Breast epithelium (tissue), 4 donors: ENCODE results near the gene CEP290. TPM values are rescaled to one million over a fixed set of nuclear protein-coding genes. Genes with fewer than 3 reads are reported as not detected.

ENCODE experiments used
- DNase-seq, 2 donors: peaks; one replicate each; pipeline ENCODE4 v3.0.0-alpha.2; 2019; ENCODE audit warnings: low spot score in 2 of 2
- H3K27ac ChIP-seq, 2 donors: fragments of 200-600 bp; sonication (generic) in 1 of 2; one replicate each; pipeline ENCODE4 v1.5.1; 2016 to 2019; ENCODE audit warnings: mild to moderate bottlenecking in 1 of 2
- H3K27me3 ChIP-seq, 2 donors: fragments of 200-600 bp; sonication (generic) in 1 of 2; one replicate each; pipeline versions ENCODE4 v1.5.1 to v1.6.0; 2017 to 2019; ENCODE audit warnings: control low read depth in 1 of 2, mild to moderate bottlenecking in 1 of 2
- H3K36me3 ChIP-seq: fragments of 200-600 bp; one replicate; pipeline ENCODE4 v1.5.1; 2019
- H3K4me1 ChIP-seq, 2 donors: fragments of 200-600 bp; sonication (generic); one replicate each; pipeline ENCODE4 v1.5.1; 2016 to 2019; ENCODE audit warnings: control low read depth in 1 of 2
- H3K4me3 ChIP-seq, 3 donors: fragments of 200-600 bp; sonication (generic); 1 replicate in 2 of 3; 2 replicates in 1 of 3; pipeline ENCODE4 v1.5.1; 2016 to 2019; ENCODE audit warnings: mild to moderate bottlenecking in 3 of 3, moderate library complexity in 2 of 3
- H3K9me3 ChIP-seq, 2 donors: fragments of 200-600 bp; sonication (generic) in 1 of 2; one replicate each; pipeline ENCODE4 v1.5.1; 2016 to 2019; ENCODE audit warnings: control low read depth in 1 of 2
- POLR2A ChIP-seq: fragments of 450-650 bp; IDR thresholded peaks from one replicate; pipeline ENCODE4 v1.6.1; 2016; ENCODE audit warnings: antibody characterized with exemption, mild to moderate bottlenecking, moderate library complexity
- POLR2AphosphoS5 ChIP-seq, 3 donors: sonication (generic); formaldehyde crosslinking; IDR thresholded peaks; one replicate each; pipeline ENCODE4 v1.6.1; 2017; ENCODE audit warnings: antibody characterized with exemption in 3 of 3
- intact Hi-C: fragments of 100-400 bp; cut with DNase I; formaldehyde crosslinking; loops from one replicate; pipeline ENCODE4 v1.15.1; 2023; ENCODE audit warnings: low total_unique reads
- total RNA-seq, 3 donors: library from RNA; depleted of rRNA; stranded (reverse); fragments of >200 nt; gene quantifications; one replicate each; pipeline ENCODE4 v1.1.0, GENCODE V29; 2016
- TF ChIP-seq, protein P1 (sequence below), 3 donors: fragments of 450-650 bp; IDR thresholded peaks; one replicate each; pipeline ENCODE4 v1.5.1; 2016 to 2017; ENCODE audit warnings: antibody characterized with exemption in 3 of 3, mild to moderate bottlenecking in 3 of 3, moderate library complexity in 3 of 3

Gene CEP290
- total RNA-seq, 3 donors from 2014 or later: 16.6 to 27.1 (median 24.6) TPM

DNA sequence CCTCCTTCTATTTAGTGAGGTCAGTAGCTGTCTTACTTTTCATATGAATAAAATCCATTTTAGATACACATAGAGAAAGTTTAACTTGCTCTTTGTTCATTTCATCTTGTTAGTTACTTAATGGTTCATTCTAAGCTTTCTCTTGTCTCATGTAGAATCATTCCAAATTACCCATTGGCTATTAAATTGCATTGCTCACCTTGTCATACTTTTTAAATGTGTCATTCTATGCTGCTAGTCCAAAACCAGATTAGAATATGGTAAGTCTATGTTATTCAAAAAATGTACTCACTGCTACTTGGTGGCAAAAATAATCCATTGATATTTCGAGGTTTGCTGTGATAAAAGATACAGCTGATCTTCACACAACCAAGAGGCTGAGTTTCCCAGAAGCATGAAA lies 115.7 kb downstream of the CEP290 start:
- no peaks in the 10 kb centered on the region for H3K27me3 ChIP-seq
- no peaks in the 10 kb centered on the region for H3K4me1 ChIP-seq
- H3K4me3 ChIP-seq: no peak overlapping the region
- H3K9me3 ChIP-seq: no peaks in the 10 kb centered on the region
- no peak overlapping the region for H3K27ac ChIP-seq
- DNase-seq: no peak
- intact Hi-C loops: no loop called here
- TF ChIP-seq POLR2AphosphoS5 (IDR thresholded peaks at IDR 0.05) (no peak), POLR2A (no peak)
- TF ChIP-seq, protein P1, sequence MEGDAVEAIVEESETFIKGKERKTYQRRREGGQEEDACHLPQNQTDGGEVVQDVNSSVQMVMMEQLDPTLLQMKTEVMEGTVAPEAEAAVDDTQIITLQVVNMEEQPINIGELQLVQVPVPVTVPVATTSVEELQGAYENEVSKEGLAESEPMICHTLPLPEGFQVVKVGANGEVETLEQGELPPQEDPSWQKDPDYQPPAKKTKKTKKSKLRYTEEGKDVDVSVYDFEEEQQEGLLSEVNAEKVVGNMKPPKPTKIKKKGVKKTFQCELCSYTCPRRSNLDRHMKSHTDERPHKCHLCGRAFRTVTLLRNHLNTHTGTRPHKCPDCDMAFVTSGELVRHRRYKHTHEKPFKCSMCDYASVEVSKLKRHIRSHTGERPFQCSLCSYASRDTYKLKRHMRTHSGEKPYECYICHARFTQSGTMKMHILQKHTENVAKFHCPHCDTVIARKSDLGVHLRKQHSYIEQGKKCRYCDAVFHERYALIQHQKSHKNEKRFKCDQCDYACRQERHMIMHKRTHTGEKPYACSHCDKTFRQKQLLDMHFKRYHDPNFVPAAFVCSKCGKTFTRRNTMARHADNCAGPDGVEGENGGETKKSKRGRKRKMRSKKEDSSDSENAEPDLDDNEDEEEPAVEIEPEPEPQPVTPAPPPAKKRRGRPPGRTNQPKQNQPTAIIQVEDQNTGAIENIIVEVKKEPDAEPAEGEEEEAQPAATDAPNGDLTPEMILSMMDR (IDR thresholded peaks at IDR 0.05): no peak
- H3K36me3 ChIP-seq: no peaks in the 10 kb centered on the region

DNA sequence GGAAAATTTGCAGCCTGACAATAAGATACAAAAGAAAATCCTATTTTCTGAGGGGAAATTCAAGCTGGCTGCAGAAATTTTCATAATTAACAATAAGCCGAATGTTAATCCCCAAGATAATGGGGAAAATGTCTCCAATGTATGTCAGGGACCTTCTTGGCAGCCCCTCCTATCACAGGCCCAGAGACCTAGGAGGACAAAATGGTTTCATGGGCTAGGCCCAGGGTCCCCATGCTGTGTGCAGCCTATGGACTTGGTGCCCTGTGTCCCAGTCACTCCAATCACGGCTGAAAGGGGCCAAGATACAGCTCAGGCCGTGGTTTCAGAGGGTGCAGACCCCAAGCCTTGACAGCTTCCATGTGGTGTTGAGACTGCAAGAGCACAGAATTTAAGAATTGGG lies 123.9 kb downstream of the CEP290 start:
- no peak overlapping the region for H3K4me3 ChIP-seq
- intact Hi-C loops: no loop called here
- no peak for TF ChIP-seq POLR2A
- TF ChIP-seq, protein P1 (IDR thresholded peaks at IDR 0.05): no peak
- no peak for TF ChIP-seq POLR2AphosphoS5 (IDR thresholded peaks at IDR 0.05)

DNA sequence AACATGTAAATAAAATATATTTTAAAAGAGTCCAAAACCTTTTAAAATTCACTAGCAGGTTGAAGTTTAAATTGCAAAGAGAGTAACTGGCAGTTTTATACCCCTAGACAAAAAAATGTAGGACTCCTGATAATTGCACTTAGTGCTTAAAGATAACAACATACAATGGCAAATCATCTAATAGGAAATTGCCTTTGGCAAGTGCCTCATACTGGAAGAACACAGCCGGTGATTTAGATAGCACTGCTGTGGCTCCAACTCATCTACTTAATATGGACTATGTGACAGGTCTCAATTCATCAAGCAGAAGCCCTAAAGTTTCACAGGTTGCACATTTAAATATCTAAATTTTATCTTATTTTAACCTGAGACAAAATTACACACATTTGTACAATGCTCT lies 126.1 kb downstream of the CEP290 start:
- H3K27ac ChIP-seq: no peak overlapping the region
- DNase-seq: no peak
- intact Hi-C loops: no loop called here
- no peak overlapping the region for H3K4me3 ChIP-seq
- no peaks in the 10 kb centered on the region for H3K36me3 ChIP-seq
- TF ChIP-seq, protein P1 (IDR thresholded peaks at IDR 0.05): no peak
- TF ChIP-seq POLR2AphosphoS5 (IDR thresholded peaks at IDR 0.05) (no peak), POLR2A (no peak)
- no peaks in the 10 kb centered on the region for H3K4me1 ChIP-seq
- no peaks in the 10 kb centered on the region for H3K27me3 ChIP-seq
- peaks cover 8 to 17% of the 10 kb centered on the region in 2 donors for H3K9me3 ChIP-seq

More for the DNA sequence above, 123.9 kb downstream of the CEP290 start:
- Histone ChIP-seq H3K27ac (no peak overlapping the region), H3K27me3 (no peaks in the 10 kb centered on the region), H3K4me1 (no peaks in the 10 kb centered on the region), H3K36me3 (no peaks in the 10 kb centered on the region), H3K9me3 (peaks cover 8 to 17% of the 10 kb centered on the region in 2 donors)
- DNase-seq: no peak

DNA sequence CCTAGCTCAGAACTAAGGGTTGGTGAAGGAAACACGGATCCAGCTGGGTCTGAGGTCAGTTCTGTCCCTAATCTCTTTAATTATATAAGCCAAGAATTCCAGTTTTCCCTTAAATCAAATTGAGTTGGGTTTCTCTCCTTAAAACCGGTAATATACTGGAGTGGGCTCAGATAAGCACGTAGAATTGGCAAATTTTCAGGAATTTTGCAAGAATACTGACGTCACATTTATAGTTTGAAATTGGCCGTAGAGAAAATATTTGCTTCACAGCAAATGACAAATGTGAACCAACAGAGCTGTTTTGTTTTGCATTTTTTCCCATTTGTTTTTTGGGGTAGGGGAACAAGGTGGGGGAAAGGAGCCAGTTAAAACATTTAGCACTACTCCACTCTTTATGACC lies 130.1 kb downstream of the CEP290 start:
- H3K9me3 ChIP-seq: no peaks in the 10 kb centered on the region
- intact Hi-C loops: no loop called here
- no peaks in the 10 kb centered on the region for H3K27me3 ChIP-seq
- no peak overlapping the region for H3K4me3 ChIP-seq
- TF ChIP-seq POLR2AphosphoS5 (IDR thresholded peaks at IDR 0.05): no peak
- TF ChIP-seq POLR2A: no peak
- H3K36me3 ChIP-seq: no peaks in the 10 kb centered on the region
- DNase-seq: no peak
- H3K27ac ChIP-seq: no peak overlapping the region
- no peaks in the 10 kb centered on the region for H3K4me1 ChIP-seq

DNA sequence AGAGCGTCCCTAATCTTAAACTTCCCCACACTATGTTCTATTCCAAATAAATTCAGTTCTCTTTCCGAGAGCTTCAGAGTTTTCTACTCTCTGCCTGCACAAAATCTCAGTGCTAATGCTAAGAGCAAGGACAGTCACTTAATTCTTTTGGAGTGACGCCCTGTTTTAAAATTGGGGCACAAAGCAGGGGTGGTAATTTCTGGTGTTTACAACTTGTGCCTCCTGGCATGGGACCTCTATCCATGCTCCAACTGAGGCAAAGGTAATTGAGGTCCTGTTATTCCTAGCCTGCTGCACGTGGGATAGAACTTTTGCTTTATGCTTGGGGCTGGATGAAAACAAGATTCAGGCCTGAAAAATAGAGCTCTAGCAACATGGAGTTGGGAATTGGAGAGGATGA lies 135.5 kb downstream of the CEP290 start:
- Histone ChIP-seq H3K4me1 (no peaks in the 10 kb centered on the region), H3K36me3 (no peaks in the 10 kb centered on the region), H3K27ac (no peak overlapping the region), H3K9me3 (peaks cover 0 to 9% of the 10 kb centered on the region in 2 donors), H3K27me3 (no peaks in the 10 kb centered on the region), H3K4me3 (no peak overlapping the region)
- TF ChIP-seq, protein P1 (IDR thresholded peaks at IDR 0.05): no peak
- TF ChIP-seq POLR2A (no peak), POLR2AphosphoS5 (IDR thresholded peaks at IDR 0.05) (no peak)
- no peak for DNase-seq
- intact Hi-C loops: no loop called here

DNA sequence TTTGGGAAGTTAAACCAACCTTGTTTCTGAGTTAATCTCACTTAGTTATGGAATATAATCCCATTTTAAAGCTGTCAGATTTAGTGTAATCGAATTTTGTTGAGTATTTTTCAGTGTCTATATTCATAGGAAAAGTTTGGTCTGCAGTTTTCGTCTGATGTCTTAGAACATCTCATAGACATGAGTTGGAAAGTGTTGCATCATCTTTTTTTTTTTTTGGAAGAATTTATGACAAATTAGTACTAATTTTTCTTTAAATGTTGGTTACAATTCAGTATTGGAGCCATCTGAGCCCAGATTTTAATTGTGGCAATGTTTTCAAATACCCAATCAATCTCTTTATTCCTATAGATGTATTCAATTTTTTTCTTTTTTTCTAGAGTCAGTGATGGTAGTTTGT lies 140.6 kb downstream of the CEP290 start:
- H3K27me3 ChIP-seq: no peaks in the 10 kb centered on the region
- H3K27ac ChIP-seq: no peak overlapping the region
- H3K36me3 ChIP-seq: no peaks in the 10 kb centered on the region
- intact Hi-C loops: no loop called here
- peaks cover 0 to 9% of the 10 kb centered on the region in 2 donors for H3K9me3 ChIP-seq
- TF ChIP-seq, protein P1 (IDR thresholded peaks at IDR 0.05): no peak
- TF ChIP-seq POLR2AphosphoS5 (IDR thresholded peaks at IDR 0.05) (no peak), POLR2A (no peak)
- no peaks in the 10 kb centered on the region for H3K4me1 ChIP-seq
- DNase-seq: no peak
- no peak overlapping the region for H3K4me3 ChIP-seq
